IMR-90 (cell line): ENCODE data around the gene AUH. TPM values are rescaled to one million over a fixed set of nuclear protein-coding genes. Genes with fewer than 3 reads are reported as not detected.

Source experiments
- ATAC-seq: fragments of 200-7000 bp; cut with Tn5 transposase; 2 replicates; pipeline ENCODE4 v1.9.1; 2020; ENCODE audit warnings: low read depth, mild to moderate bottlenecking, moderate library complexity
- BruUV-seq: library from RNA; stranded (reverse); fragments of 400-500 nt; replicated peaks from 2 replicates; lab custom pipeline; 2021; lab: Mats Ljungman, UMichigan
- CTCF ChIA-PET: fragments of 300-600 bp; formaldehyde crosslinking; extraction: SDS; loops from one replicate; lab custom pipeline; 2021; ENCODE audit warnings: antibody characterized with exemption; lab: Yijun Ruan, JAX
- POLR2A ChIA-PET: fragments of 300-600 bp; sonication (Branson Sonifier 250); formaldehyde crosslinking; loops from one replicate; lab custom pipeline; 2022; ENCODE audit warnings: antibody characterized with exemption; ENCODE audit not compliant: unreplicated experiment; lab: Charles Lee
- DNase-seq: peaks from one replicate; pipeline ENCODE4 v3.0.0; 2013
- H2AFZ ChIP-seq: replicated peaks from 2 replicates; pipeline ENCODE3; 2013; ENCODE audit warnings: low read length, mild to moderate bottlenecking; ENCODE audit not compliant: poor library complexity
- H2AK5ac ChIP-seq: 2 replicates; pipeline ENCODE4 v1.6.1; 2013; ENCODE audit warnings: low read depth, low read length, inconsistent platforms
- H2AK9ac ChIP-seq: replicated peaks from 2 replicates; pipeline ENCODE3; 2013; ENCODE audit warnings: mild to moderate bottlenecking, low read depth, low read length, moderate library complexity; ENCODE audit not compliant: poor library complexity
- H2BK120ac ChIP-seq: 2 replicates; pipeline ENCODE4 v1.6.1; 2013; ENCODE audit warnings: low read depth, low read length, inconsistent platforms
- H2BK15ac ChIP-seq: 3 replicates; pipeline ENCODE4 v1.6.1; 2013; ENCODE audit warnings: low read depth, low read length, inconsistent platforms
- H2BK20ac ChIP-seq: 2 replicates; pipeline ENCODE4 v1.6.1; 2013; ENCODE audit warnings: low read depth, mild to moderate bottlenecking, inconsistent platforms, low read length, moderate library complexity
- H2BK5ac ChIP-seq: 2 replicates; pipeline ENCODE4 v1.6.1; 2013; ENCODE audit warnings: mild to moderate bottlenecking, low read depth, low read length, inconsistent platforms; ENCODE audit not compliant: poor library complexity, severe bottlenecking
- H3K14ac ChIP-seq: replicated peaks from 2 replicates; pipeline ENCODE4 v1.6.1; 2013; ENCODE audit warnings: low read depth, low read length, inconsistent platforms
- H3K18ac ChIP-seq: 2 replicates; pipeline ENCODE4 v1.6.1; 2013; ENCODE audit warnings: low read depth, low read length, control low read depth
- H3K23ac ChIP-seq: 2 replicates; pipeline ENCODE4 v1.6.1; 2013; ENCODE audit warnings: low read depth, low read length, inconsistent platforms
- H3K27ac ChIP-seq: 2 replicates; pipeline ENCODE4 v1.5.1; 2013; ENCODE audit warnings: mild to moderate bottlenecking, control low read depth, low read length; ENCODE audit not compliant: insufficient read depth
- H3K27me3 ChIP-seq: 2 replicates; pipeline ENCODE4 v1.6.1; 2013; ENCODE audit warnings: low read length; ENCODE audit not compliant: control insufficient read depth, insufficient read depth
- H3K36me3 ChIP-seq: 2 replicates; pipeline ENCODE4 v1.6.1; 2013; ENCODE audit warnings: low read length, mixed read lengths; ENCODE audit not compliant: control insufficient read depth, insufficient read depth
- H3K4ac ChIP-seq: 2 replicates; pipeline ENCODE4 v1.6.1; 2013; ENCODE audit warnings: low read depth, low read length, inconsistent platforms
- H3K4me1 ChIP-seq: 2 replicates; pipeline ENCODE4 v1.6.1; 2013; ENCODE audit warnings: low read length, mixed read lengths; ENCODE audit not compliant: control insufficient read depth, insufficient read depth
- H3K4me2 ChIP-seq: 2 replicates; pipeline ENCODE4 v1.6.1; 2013; ENCODE audit warnings: low read depth, mild to moderate bottlenecking, control low read depth, low read length, moderate library complexity
- H3K4me3 ChIP-seq: 2 replicates; pipeline ENCODE4 v1.5.1; 2013; ENCODE audit warnings: low read depth, mild to moderate bottlenecking, control low read depth, low read length, moderate library complexity; ENCODE audit not compliant: insufficient read depth
- H3K56ac ChIP-seq: 2 replicates; pipeline ENCODE4 v1.6.1; 2013; ENCODE audit warnings: low read length, inconsistent platforms; ENCODE audit not compliant: insufficient read depth; ENCODE audit errors: extremely low read depth
- H3K79me1 ChIP-seq, 2 experiments: 2 replicates each; pipeline ENCODE4 v1.6.1; 2013; ENCODE audit warnings: low read length in 2 of 2, inconsistent platforms in 1 of 2, low read depth in 1 of 2
- H3K9ac ChIP-seq: 2 replicates; pipeline ENCODE4 v1.6.1; 2013; ENCODE audit warnings: low read depth, low read length, control low read depth
- H3K9me1 ChIP-seq: 2 replicates; pipeline ENCODE4 v1.6.1; 2013; ENCODE audit warnings: low read length, inconsistent platforms; ENCODE audit not compliant: insufficient read depth
- H3K9me3 ChIP-seq: 2 replicates; pipeline ENCODE4 v1.6.1; 2013; ENCODE audit warnings: low read length; ENCODE audit not compliant: control insufficient read depth, insufficient read depth
- H4K20me1 ChIP-seq: 2 replicates; pipeline ENCODE4 v1.6.1; 2013; ENCODE audit warnings: low read length, inconsistent platforms; ENCODE audit not compliant: insufficient read depth
- H4K5ac ChIP-seq: 2 replicates; pipeline ENCODE4 v1.6.1; 2013; ENCODE audit warnings: mild to moderate bottlenecking, low read depth, low read length, control low read depth
- H4K8ac ChIP-seq, 2 experiments: 2 replicates each; pipeline ENCODE4 v1.6.1; 2013; ENCODE audit warnings: low read depth in 2 of 2, low read length in 2 of 2, control low read depth in 1 of 2, inconsistent platforms in 1 of 2
- H4K91ac ChIP-seq: 2 replicates; pipeline ENCODE4 v1.6.1; 2013; ENCODE audit warnings: low read depth, low read length, inconsistent platforms; ENCODE audit not compliant: insufficient read depth
- CEBPB ChIP-seq: IDR thresholded peaks from 2 replicates; pipeline ENCODE4 v1.6.1; 2012; ENCODE audit warnings: low read depth, low read length, improper control_type of control experiment
- CHD1 ChIP-seq: IDR thresholded peaks from 2 replicates; pipeline ENCODE4 v1.6.1; 2012; ENCODE audit warnings: low read depth, low read length, improper control_type of control experiment
- ELK1 ChIP-seq: fragments of 150-350 bp; IDR thresholded peaks from 2 replicates; pipeline ENCODE4 v1.6.1; 2016; ENCODE audit warnings: low read depth, mild to moderate bottlenecking, low read length, moderate library complexity, borderline replicate concordance
- FOS ChIP-seq: fragments of 150-350 bp; IDR thresholded peaks from 2 replicates; pipeline ENCODE4 v1.6.1; 2016; ENCODE audit warnings: low read depth, low read length
- MAZ ChIP-seq: IDR thresholded peaks from 2 replicates; pipeline ENCODE4 v1.6.1; 2012; ENCODE audit warnings: low read depth, mild to moderate bottlenecking, low read length, improper control_type of control experiment, moderate library complexity, borderline replicate concordance
- MXI1 ChIP-seq: IDR thresholded peaks from 2 replicates; pipeline ENCODE4 v1.6.1; 2012; ENCODE audit warnings: low read depth, mild to moderate bottlenecking, low read length, moderate library complexity, borderline replicate concordance
- NFE2L2 ChIP-seq: fragments of 150-350 bp; IDR thresholded peaks from 2 replicates; pipeline ENCODE4 v1.6.1; 2016; ENCODE audit warnings: low read depth, mild to moderate bottlenecking, low read length
- POLR2A ChIP-seq: IDR thresholded peaks from 2 replicates; pipeline ENCODE4 v1.6.1; 2012; ENCODE audit warnings: mild to moderate bottlenecking, low read depth, low read length
- RCOR1 ChIP-seq: IDR thresholded peaks from 2 replicates; pipeline ENCODE4 v1.6.1; 2012; ENCODE audit warnings: mild to moderate bottlenecking, low read length, improper control_type of control experiment; ENCODE audit not compliant: insufficient replicate concordance
- RFX5 ChIP-seq: IDR thresholded peaks from 2 replicates; pipeline ENCODE4 v1.8.0; 2012; ENCODE audit warnings: low read depth, mild to moderate bottlenecking, low read length, moderate library complexity
- SMC3 ChIP-seq: fragments of 150-350 bp; IDR thresholded peaks from 2 replicates; pipeline ENCODE4 v1.6.1; 2016; ENCODE audit warnings: low read depth, mild to moderate bottlenecking, antibody characterized with exemption, low read length, moderate library complexity
- WGBS, 2 experiments: methylation state at CpG; one replicate each; pipeline versions ENCODE4 v1.1.5 to v1.1.7; 2013; ENCODE audit warnings: missing lambda C conversion rate in 2 of 2; ENCODE audit not compliant: insufficient read length in 1 of 2; ENCODE audit errors: extremely low coverage in 2 of 2; 5-methylcytosine and 5-hydroxymethylcytosine counted together
- dilution Hi-C: fragments of 300-500 bp; cut with HindIII; formaldehyde crosslinking; loops from one replicate; pipeline ENCODE4 v1.14.3; 2018; ENCODE audit warnings: low sequenced_read_pairs; ENCODE audit not compliant: unreplicated experiment
- in situ Hi-C: fragments of 300-500 bp; cut with MboI; formaldehyde crosslinking; loops from 3 replicates; pipeline ENCODE4 v1.14.3; 2019; ENCODE audit warnings: low sequenced_read_pairs, inconsistent platforms, mixed read lengths
- intact Hi-C: fragments of 100-400 bp; cut with micrococcal nuclease; formaldehyde crosslinking; loops from 2 replicates; pipeline ENCODE4 v1.10.0; 2022
- polyA plus RNA-seq, 3 experiments: library from polyadenylated mRNA; depleted of rRNA; stranded (reverse); fragments of >200 nt; gene quantifications; 2 replicates each; pipeline ENCODE4 v1.2.3, GENCODE V29; 2012; ENCODE audit warnings: low replicate concordance in 1 of 3
- total RNA-seq: library from RNA; depleted of rRNA; stranded (reverse); fragments of >200 nt; gene quantifications from 2 replicates; pipeline ENCODE4 v1.2.3, GENCODE V29; 2012
- TF ChIP-seq, protein P1 (sequence below): conservative IDR thresholded peaks from 2 replicates; pipeline ENCODE4 v1.5.1; 2012; ENCODE audit warnings: mild to moderate bottlenecking, low read depth, low read length, improper control_type of control experiment
- TF ChIP-seq, protein P2 (sequence below): fragments of 150-350 bp; IDR thresholded peaks from 2 replicates; pipeline ENCODE4 v1.6.1; 2017; ENCODE audit warnings: mild to moderate bottlenecking, antibody characterized with exemption, low read length, low read depth

The AUH gene
- total and polyA plus RNA-seq, 2 of the 4 experiments (the other 2 are of a cell fraction): 5.9 to 8.1 TPM

GRCh38 chr9:91411096-91411771 is 49.5 kb upstream of the AUH start:
- H4K8ac ChIP-seq: peak overlapping the region in 1 of 2 experiments; percentile 24; a peak in 1 of 4 replicates
- H4K20me1 ChIP-seq: peaks cover 47% of the 10 kb centered on the region
- POLR2A ChIA-PET: no interaction called here
- H3K79me1 ChIP-seq: peaks cover 27 to 61% of the 10 kb centered on the region in 2 experiments
- no peaks in the 10 kb centered on the region for H3K27me3 ChIP-seq
- no peak overlapping the region for H4K5ac ChIP-seq
- H2AFZ ChIP-seq: no peak overlapping the region
- H3K4me1 ChIP-seq: peaks cover 11% of the 10 kb centered on the region
- H3K18ac ChIP-seq: peak overlapping the region; percentile 33; the same call in 1 of the 2 replicates
- peak overlapping the region; percentile 10; the same call in 1 of the 2 replicates for H3K56ac ChIP-seq
- no peak overlapping the region for H2AK9ac ChIP-seq
- TF ChIP-seq CEBPB (no peak), ELK1 (no peak), RCOR1 (no peak), MXI1 (no peak), SMC3 (no peak), MAZ (no peak), NFE2L2 (no peak), CHD1 (no peak), FOS (no peak), POLR2A (no peak), RFX5 (no peak)
- TF ChIP-seq, protein P1, sequence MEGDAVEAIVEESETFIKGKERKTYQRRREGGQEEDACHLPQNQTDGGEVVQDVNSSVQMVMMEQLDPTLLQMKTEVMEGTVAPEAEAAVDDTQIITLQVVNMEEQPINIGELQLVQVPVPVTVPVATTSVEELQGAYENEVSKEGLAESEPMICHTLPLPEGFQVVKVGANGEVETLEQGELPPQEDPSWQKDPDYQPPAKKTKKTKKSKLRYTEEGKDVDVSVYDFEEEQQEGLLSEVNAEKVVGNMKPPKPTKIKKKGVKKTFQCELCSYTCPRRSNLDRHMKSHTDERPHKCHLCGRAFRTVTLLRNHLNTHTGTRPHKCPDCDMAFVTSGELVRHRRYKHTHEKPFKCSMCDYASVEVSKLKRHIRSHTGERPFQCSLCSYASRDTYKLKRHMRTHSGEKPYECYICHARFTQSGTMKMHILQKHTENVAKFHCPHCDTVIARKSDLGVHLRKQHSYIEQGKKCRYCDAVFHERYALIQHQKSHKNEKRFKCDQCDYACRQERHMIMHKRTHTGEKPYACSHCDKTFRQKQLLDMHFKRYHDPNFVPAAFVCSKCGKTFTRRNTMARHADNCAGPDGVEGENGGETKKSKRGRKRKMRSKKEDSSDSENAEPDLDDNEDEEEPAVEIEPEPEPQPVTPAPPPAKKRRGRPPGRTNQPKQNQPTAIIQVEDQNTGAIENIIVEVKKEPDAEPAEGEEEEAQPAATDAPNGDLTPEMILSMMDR: no peak
- TF ChIP-seq, protein P2, sequence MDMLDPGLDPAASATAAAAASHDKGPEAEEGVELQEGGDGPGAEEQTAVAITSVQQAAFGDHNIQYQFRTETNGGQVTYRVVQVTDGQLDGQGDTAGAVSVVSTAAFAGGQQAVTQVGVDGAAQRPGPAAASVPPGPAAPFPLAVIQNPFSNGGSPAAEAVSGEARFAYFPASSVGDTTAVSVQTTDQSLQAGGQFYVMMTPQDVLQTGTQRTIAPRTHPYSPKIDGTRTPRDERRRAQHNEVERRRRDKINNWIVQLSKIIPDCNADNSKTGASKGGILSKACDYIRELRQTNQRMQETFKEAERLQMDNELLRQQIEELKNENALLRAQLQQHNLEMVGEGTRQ: no peak
- dilution Hi-C loops: no loop called here
- no peak overlapping the region for H4K91ac ChIP-seq
- intact Hi-C loops: loop anchor here (10.0 kb wide), 1 partner anchor 1246 kb away; no protein-coding TSS in a partner anchor
- peaks cover 33% of the 10 kb centered on the region for H3K36me3 ChIP-seq
- WGBS, 2 experiments: no CpG with 5 or more reads among the region's 5 CpGs
- H2BK20ac ChIP-seq: no peak overlapping the region
- no peak overlapping the region for H3K14ac ChIP-seq
- BruUV-seq: no TSS peak
- H3K9me1 ChIP-seq: peaks cover 18% of the 10 kb centered on the region
- no peaks in the 10 kb centered on the region for H3K9me3 ChIP-seq
- H2BK15ac ChIP-seq: no peak overlapping the region
- H3K4me3 ChIP-seq: no peak overlapping the region
- peak overlapping the region; percentile 29 for H3K27ac ChIP-seq
- ATAC-seq (peak; percentile 34), DNase-seq (peak; percentile 47)
- H3K4ac ChIP-seq: peak overlapping the region; percentile 20; the same call in 1 of the 2 replicates
- no peak overlapping the region for H2AK5ac ChIP-seq
- peak overlapping the region; percentile 49 for H3K4me2 ChIP-seq
- peak overlapping the region; percentile 69 for H2BK5ac ChIP-seq
- no peak overlapping the region; the same call in 1 of the 2 replicates for H3K9ac ChIP-seq
- in situ Hi-C loops: no loop called here
- CTCF ChIA-PET: no interaction called here
- H3K23ac ChIP-seq: no peak overlapping the region
- no peak overlapping the region for H2BK120ac ChIP-seq
